ENCODE data around the gene RAB39A.
"Not testable (repeated sequence)": the region's sequence is repeated elsewhere in the genome, so short reads cannot be mapped to it uniquely, and the experiment has no call there.

Gene RAB39A

DNA sequence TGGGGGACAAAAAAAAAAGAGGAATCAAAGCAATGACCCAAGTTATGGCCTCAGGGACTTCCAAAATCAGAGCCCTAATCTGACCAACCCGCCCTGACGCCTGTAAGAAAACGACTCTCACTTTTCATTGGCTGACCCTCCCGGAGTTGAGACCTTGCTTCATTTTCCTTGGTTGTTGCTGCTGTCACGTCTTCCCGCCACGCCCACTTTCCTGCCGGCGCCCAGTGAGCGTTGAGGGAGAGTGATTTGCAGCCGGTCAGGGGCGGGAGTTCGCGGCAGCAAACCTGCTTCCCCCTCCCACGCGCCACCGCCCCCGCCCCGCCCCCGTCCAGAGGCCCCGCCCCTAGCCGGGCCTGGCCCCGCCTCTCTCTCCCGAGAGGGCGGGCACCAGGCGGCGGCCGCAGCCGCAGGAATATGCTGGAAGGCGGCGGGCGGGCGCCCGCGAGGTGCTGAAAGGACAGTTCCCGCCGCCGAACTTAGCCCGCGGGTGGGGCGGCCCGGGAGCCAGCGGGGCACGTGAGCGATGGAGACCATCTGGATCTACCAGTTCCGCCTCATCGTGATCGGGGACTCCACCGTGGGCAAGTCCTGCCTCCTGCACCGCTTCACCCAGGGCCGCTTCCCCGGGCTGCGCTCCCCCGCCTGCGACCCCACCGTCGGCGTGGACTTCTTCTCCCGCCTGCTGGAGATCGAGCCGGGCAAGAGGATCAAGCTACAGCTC lies at the start of gene RAB39A:
TSS of gene RAB39A (plus strand) at position 403 of the 721 bp plus-strand sequence. CDS start at position 524, 121 bp downstream.
- Mint-ChIP-seq H3K4me1 (peaks cover 14% of the 10 kb centered on the region), H3K27ac (peak within 1 kb of the TSS; percentile 33), H3K36me3 (ENCODE audit: low read depth) (no peaks in the 10 kb centered on the region), H3K27me3 (ENCODE audit: low read depth, poor library complexity) (peaks cover 17% of the 10 kb centered on the region), H3K4me3 (peak within 1 kb of the TSS; percentile 97), H3K9me3 (no peaks in the 10 kb centered on the region)
- TF ChIP-seq CTCF (IDR thresholded peaks at IDR 0.05), result no peak
- DNase-seq, result peak; percentile 97

- not testable (repeated sequence) for H3K4me1 Mint-ChIP-seq; DNase-seq; H3K36me3 Mint-ChIP-seq (ENCODE audit: low read depth); H3K4me3 Mint-ChIP-seq; H3K27ac Mint-ChIP-seq; H3K27me3 Mint-ChIP-seq (ENCODE audit: low read depth, poor library complexity); H3K9me3 Mint-ChIP-seq
Measured at GRCh38 chr11:107881471-107881870, 46.8 kb upstream of the RAB39A start.

DNA sequence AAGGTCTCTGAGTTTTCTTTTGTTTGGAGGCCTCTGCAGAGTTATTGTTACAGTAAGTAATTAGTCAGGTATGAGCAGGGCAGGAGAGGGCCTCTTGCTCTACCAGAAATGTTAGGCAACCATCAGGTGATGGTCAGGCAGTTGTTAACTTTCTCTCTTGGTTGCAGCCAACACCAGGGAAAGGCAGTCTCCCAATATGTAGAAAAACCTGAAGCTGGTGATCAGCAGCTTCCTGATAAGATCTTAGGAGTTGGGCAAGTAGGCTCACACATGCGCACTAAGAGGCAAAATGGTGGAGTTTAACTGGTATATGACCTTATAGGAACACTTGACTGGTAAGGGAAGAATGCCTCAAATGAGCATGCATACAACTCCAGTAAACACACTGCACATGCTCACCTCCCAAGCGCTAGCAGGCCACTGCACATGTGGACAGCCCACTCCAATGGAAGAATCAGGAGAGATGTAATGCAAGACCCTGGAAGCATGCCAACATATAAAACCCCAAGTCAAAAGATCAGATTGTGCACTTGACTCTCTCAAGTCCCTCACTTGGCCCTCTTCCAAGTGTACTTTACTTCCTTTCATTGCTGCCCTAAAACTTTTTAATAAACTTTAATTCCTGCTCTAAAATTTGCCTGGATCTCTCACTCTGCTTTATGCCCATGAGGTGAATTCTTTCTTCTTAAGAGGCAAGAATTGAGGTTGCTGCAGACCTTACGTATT lies 46.0 kb upstream of the RAB39A start:
- peaks cover 5% of the 10 kb centered on the region for H3K36me3 Mint-ChIP-seq (ENCODE audit: low read depth)
- H3K27me3 Mint-ChIP-seq (ENCODE audit: low read depth, poor library complexity), result peaks cover 3% of the 10 kb centered on the region
- no peak overlapping the region for H3K4me3 Mint-ChIP-seq
- TF ChIP-seq CTCF (IDR thresholded peaks at IDR 0.05), result no peak
- peaks cover 5% of the 10 kb centered on the region for H3K4me1 Mint-ChIP-seq
- H3K27ac Mint-ChIP-seq, result no peak overlapping the region
- DNase-seq, result no peak
- peaks cover 10% of the 10 kb centered on the region for H3K9me3 Mint-ChIP-seq

DNA sequence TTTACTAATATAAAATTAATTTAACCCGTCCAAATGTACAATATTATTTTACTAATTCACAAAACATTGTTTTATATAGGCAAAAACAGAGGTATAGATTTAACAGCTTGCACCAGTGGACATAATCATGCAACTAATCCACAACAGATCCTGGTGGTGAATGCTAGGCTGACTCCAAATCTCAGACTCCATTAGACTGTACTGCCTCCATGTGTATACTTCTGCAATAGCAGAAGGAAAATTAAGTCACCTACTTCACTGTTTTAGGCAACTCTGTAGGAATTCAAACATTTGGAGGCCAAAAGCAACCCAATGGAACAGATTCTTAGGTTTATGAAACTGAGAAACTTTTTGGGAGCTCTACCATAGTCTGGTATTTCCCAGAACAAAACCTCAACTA lies 30.0 kb upstream of the RAB39A start:
- no peak overlapping the region for H3K27ac Mint-ChIP-seq
- H3K4me3 Mint-ChIP-seq, result no peak overlapping the region
- TF ChIP-seq CTCF (IDR thresholded peaks at IDR 0.05), result peak; percentile 17
- H3K9me3 Mint-ChIP-seq, result no peaks in the 10 kb centered on the region
- no peak for DNase-seq
- H3K27me3 Mint-ChIP-seq (ENCODE audit: low read depth, poor library complexity), result no peaks in the 10 kb centered on the region
- H3K4me1 Mint-ChIP-seq, result no peaks in the 10 kb centered on the region
- no peaks in the 10 kb centered on the region for H3K36me3 Mint-ChIP-seq (ENCODE audit: low read depth)

DNA sequence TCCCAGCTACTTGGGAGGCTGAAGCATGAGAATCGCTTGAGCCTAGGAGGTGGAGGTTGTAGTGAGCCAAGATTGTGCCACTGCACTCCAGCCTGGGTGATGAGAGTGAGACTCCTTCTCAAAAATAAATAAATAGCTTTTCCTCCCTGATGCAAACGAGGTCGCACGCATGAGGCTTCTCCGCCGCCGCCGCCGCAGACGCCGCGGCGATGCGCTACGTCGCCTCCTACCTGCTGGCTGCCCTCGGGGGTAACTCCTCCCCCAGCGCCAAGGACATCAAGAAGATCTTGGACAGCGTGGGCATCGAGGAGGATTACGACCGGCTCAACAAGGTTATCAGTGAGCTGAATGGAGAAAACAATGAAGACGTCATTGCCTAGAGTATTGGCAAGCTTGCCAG lies 20.0 kb upstream of the RAB39A start:
- H3K27me3 Mint-ChIP-seq (ENCODE audit: low read depth, poor library complexity), result peaks cover 2% of the 10 kb centered on the region
- no peak overlapping the region for H3K4me3 Mint-ChIP-seq
- no peak overlapping the region for H3K27ac Mint-ChIP-seq
- H3K9me3 Mint-ChIP-seq, result peaks cover 10% of the 10 kb centered on the region
- TF ChIP-seq CTCF (IDR thresholded peaks at IDR 0.05), result no peak
- peaks cover 3% of the 10 kb centered on the region for H3K36me3 Mint-ChIP-seq (ENCODE audit: low read depth)
- DNase-seq, result no peak
- no peaks in the 10 kb centered on the region for H3K4me1 Mint-ChIP-seq

GRCh38 chr11:107912415-107912814 lies 15.8 kb upstream of the RAB39A start:
- DNase-seq; H3K27ac Mint-ChIP-seq; H3K4me3 Mint-ChIP-seq; H3K4me1 Mint-ChIP-seq; H3K36me3 Mint-ChIP-seq (ENCODE audit: low read depth): not testable (repeated sequence)
- Mint-ChIP-seq H3K9me3 (peaks cover 14% of the 10 kb centered on the region), H3K27me3 (ENCODE audit: low read depth, poor library complexity) (peaks cover 10% of the 10 kb centered on the region)
